Activated CD4-positive, alpha-beta T cell treated with anti-CD3 and anti-CD28 coated beads for 1 hour (primary cell): ENCODE results near the gene ANKRD29.

Experiments
- DNase-seq: peaks from one replicate; pipeline ENCODE4 v3.0.0-alpha.2; 2020

Gene ANKRD29

GRCh38 chr18:23683671-23684070 lies 21.0 kb upstream of the ANKRD29 start:
- DNase-seq = no peak

DNA sequence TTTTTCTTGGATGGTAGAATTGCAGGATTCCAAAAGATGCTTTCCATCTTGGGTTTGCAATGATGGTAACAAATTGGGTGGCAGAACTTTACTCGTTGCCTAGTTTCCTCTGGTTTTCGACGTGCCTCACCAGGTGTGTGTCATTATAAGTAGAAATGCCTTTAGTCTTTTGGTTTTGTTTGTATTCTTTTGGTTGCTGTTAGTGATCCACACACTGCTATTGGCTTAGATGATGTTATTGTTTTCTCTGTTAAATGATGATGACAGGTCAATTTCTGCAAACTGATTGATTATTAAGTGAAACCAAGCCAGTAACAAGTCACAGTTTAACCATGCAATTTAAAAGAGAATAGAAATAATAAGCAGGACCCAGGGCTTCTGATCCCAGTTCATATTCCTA lies 20.4 kb upstream of the ANKRD29 start:
- no peak for DNase-seq

DNA sequence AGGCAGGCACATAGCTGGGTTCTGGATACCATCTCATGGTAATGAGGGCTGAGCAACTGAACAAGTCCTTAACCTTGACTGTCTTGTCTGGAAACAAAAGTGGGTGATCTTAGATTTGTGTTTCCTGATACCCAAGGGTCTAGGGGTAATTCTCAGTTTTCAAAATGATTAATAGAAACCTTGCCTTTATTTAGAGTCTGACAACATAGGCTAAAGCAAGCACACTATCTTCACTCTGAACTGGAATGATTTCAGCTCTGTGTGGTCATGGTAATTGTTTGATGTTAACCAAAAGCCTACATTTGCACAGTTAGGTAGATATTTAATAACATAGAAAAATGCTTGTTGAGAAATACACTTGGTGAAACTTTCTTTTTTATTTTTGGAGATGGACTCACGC lies 19.8 kb upstream of the ANKRD29 start:
- DNase-seq = no peak

- no peak for DNase-seq
Measured at GRCh38 chr18:23682045-23682444, 19.3 kb upstream of the ANKRD29 start.

DNA sequence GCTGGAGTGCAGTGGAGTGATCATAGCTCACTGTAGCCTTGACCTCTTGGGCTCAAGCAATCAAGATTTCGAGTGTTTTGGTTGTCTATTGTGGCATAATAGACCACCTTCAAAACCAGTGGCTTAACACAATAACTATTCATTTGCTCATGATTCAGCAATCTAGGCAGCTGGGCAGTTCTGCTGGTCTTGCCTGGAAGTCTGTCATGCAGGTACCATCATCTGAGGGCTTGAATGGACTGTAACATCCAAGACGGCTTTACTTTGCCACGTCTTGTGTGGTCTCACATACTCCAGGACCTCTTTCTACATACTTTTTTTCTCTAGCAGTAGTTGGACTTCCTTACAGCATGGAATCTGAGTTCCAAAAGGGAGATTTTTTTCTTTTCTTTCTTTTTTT lies 13.2 kb upstream of the ANKRD29 start:
- no peak for DNase-seq

- no peak for DNase-seq
Measured at GRCh38 chr18:23675236-23675635, 12.5 kb upstream of the ANKRD29 start.

- DNase-seq = no peak
Measured at GRCh38 chr18:23673725-23674124, 11.0 kb upstream of the ANKRD29 start.

DNA sequence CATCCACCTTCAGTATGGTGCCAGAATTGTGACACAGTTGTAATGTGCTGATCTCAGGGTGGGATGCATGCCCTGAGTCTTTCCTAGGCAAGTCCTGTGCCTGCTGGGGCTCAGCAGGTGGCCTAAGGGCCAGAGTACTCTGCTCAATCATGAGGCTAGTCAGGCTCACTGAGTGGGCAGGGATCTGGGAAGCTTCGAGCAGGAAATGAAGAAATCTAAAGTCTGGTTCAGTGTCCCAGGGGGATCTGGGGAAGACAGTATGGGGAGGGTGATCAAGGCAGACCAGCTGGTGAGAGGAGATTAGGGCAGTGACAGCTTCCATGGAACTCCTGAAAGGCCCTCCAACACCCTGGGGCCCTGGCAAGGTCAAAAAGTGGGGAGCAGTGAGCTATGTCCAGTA lies 8.9 kb upstream of the ANKRD29 start:
- no peak for DNase-seq

GRCh38 chr18:23669804-23670405 lies 7.2 kb upstream of the ANKRD29 start:
- no peak for DNase-seq

DNA sequence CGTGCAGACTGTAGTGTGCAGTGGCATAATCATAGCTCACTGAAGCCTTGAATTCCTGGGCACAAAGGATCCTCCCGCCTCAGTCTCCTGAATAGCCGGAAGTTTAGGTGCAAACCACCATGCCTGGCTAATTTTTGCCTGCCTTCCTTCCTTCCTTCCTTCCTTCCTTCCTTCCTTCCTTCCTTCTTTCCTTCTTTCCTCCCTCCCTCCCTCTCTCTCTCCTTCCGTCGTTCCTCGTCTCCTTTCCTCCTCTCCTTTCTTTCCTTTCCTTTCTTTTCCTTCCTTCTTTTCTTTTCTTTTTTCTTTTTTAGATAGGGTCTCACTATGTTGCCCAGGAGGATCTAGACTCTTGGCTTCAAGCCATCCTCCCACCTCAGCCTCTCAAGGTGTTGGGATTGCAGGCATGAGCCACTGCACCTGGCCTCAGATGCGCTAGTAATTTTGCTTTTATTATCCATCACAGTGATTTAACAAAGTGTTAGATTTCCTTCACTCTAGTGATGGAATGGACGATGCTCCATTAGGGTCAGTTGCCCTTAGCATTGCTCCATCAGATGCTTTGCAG lies 6.6 kb upstream of the ANKRD29 start:
- no peak for DNase-seq

GRCh38 chr18:23668731-23669130 lies 6.0 kb upstream of the ANKRD29 start:
- DNase-seq = no peak

- DNase-seq = no peak
Measured at GRCh38 chr18:23667114-23667513, 4.4 kb upstream of the ANKRD29 start.

DNA sequence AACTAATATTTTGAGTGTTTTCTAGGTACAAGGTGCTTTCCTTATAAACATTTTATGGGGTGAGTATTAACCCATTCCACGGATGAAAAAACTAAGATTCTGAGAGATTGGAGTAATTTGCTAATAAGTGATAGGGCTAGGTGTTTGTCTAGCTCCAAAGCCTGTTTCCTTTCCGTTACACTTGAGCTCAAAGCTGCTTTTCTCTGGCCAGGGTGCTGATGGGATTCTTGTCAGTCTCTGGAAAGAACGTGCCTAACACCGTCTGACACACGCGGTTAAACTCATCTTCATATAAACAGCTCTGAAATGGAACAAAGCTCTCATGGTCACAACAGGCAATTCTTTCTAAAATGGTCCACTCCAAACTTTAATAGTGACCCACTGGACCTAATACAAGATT lies 2.0 kb upstream of the ANKRD29 start:
- DNase-seq = no peak

GRCh38 chr18:23661735-23662308 lies 889 bp downstream of the ANKRD29 start:
- DNase-seq = no peak

GRCh38 chr18:23658285-23658684 lies 4.4 kb downstream of the ANKRD29 start:
- no peak for DNase-seq

DNA sequence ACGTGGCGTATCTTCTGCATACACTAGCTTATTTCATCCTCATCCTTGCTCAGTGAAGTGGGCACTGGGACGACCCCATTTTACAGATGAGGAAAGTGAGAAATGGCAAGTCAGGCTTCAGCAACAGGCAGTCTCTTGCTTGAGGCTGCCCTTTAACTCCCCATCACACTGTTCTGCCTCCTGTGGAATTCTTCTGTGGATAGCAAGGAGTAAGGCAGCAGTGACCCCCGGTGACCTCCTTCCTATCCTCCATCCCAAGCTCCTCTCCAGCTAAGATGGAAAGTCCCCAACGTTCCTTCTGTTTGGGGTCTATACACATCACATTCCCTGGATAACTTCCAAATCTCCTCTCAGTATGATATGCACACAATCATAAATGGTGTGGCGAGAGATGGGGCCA lies 10.5 kb downstream of the ANKRD29 start:
- no peak for DNase-seq

DNA sequence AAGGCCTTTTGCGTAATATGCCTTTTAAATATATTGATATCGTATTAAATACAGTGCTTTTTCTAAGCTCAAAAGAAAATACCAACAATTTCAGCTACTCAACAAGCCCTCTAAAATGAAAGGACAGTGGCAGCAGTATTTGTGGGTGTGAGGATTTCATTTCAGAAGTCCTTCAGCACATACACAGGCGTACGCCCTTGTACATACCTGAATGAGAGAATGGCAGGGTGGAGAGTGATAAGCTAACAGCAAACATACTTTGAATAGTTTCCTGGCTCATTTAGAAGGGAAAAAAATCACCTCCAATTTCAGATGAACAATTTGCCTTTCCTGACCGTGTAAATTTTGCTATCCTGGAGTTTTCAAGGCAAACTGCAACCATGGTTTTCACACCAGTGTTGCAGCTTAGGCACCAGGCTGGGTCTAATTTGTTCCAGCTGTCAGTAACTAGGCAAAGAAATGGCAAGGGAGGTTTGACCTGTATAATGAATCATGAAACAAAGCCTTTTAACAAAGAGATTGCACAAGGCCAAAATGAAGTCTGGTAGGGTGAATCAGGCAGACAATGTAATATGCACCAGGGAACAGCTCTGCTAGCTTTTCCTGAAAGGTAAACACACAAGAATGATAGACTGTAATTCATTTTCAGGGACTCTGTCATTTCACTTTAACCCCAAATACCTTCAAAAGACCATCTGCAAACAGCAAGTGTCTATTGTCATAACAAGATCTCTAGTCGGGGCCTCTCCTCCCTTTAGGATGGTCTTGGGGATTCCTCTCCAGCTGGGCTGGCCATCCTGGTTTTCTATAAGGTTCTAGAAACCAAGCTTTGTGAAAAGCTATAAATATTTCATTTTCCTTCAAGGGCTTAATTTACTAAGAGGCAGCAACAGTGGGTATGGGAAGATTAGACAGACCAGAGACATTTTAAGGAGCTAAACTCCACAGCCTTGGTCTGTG lies 11.5 kb downstream of the ANKRD29 start:
- no peak for DNase-seq

DNA sequence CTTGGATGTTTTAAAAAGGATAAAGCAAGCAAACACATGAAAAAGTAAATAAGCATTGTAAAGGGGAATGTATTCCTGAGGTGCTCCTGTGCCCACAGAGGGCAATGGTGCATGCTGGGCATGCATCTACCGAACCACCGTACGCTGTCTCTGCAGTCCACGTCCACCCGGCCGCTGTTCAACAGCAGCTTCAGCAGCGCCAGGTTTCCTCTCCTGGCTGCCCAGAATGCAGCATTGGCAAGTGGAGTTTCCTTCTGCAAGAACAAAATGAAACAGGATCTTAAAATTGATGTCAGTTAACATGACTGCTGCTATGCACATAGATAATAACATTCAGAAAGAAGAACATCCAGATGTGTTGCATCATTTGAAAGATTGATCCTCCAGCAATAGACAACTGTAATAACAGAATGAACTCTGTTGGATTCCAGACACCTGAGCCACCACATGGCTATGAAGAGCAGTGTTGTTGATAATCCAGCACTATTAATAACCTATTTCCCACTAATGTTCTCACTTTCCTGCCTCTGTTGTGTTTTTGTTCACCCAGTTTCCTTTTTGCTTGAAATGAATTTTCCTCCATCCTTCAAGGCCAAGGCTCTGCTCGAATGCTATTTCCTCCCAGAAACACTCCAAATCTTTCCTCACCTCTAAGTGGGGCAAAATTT lies 13.6 kb downstream of the ANKRD29 start:
- no peak for DNase-seq

GRCh38 chr18:23648456-23648855 lies 14.3 kb downstream of the ANKRD29 start:
- no peak for DNase-seq

DNA sequence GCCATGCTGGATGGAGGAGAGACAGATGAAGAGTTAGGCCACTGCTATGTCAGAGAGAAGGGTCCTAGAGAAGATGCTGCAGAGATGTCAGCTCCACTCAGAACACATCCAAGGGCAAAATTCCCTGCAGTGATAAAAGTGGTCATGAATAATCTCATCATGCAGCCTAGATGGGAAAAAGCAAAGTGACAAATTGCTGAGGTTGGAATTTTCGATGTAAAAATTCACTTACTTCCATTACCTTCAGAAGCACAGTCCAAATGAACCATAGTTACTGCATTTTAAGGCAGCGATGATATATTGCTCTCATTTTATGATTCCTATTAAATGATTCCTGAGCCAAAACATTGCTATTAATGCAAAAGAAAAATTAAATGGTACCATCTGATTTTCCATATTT lies 16.4 kb downstream of the ANKRD29 start:
- DNase-seq = no peak

- DNase-seq = no peak
Measured at GRCh38 chr18:23645568-23646175, 17.0 kb downstream of the ANKRD29 start.

DNA sequence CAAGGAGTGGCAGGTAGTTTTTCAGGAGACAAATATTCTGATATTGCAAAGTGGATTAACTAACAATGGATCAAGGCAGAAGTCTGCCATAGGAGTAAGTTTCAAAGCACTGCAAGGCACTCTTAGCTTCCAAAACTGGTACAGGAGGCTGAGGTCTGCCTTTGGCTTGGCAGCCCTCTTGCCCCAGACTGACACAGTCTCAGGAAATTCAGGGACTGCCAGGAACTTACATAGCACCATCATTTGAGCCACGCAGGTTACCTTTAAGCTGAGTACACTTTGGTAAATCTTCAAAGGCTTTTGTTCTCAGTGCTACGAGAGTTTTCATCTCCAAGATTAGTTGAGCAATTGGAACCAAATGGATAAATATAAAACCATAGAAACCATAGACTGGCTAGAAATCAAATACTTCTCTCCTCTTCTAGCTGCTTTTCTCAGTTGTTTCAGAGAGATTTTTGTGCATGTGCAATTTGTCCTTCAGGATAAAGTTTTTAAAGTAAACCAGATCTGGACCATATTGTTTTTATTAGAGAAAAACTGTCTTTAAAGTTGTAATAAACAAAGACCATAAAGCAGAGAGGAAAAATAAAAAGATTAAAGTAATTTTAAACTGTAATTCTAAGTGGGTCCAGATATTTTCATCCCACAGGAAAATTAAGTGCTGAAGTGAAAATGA lies 18.8 kb downstream of the ANKRD29 start:
- DNase-seq = no peak
